DMS153 treated with DMSO at 0.1 percent for 48 hours (cell line): ENCODE results near the gene SYNDIG1.

Experiments
- DNase-seq: peaks from one replicate; lab custom pipeline; 2025; ENCODE audit not compliant: unreplicated experiment; lab: John Stamatoyannopoulos, UW

The SYNDIG1 gene

DNA sequence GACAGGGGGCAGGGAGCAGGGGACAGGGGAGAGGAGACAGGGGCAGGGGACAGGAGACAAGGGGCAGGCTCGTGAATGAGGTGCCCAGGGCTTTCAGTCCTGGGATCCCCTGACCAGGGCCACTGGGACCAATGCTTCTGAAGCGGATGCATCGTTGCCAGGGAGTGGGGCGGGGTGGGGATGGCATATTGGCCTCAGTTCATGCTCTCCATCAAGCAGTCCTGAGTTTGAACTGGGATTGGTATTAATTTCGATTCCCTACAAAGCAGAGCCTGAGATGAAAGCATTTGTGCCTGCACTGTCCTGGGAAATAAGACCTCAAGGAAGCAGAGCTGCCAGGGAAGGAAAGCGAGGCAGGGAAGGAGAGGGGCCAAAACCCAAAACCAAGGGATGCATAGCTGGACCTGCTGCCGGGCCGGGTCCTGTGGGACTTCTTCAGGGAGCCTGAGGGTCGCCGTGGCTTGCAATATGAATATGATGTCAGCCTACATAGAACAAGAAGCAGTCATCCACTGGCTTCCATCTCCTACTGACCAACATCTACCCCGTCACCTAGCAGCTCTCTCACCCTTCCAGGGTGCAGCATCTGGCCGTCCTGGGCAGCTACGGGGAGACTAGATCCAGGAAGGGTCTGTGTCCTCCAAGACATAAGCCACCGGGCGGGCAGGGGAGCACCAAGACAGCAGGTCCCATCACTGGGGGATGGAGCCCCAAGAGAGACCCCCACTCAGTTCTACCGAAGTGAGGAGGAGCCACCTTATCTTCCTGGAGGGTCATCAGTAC, 233.3 kb downstream of the SYNDIG1 start:
- DNase-seq: no peak

- DNase-seq: no peak
Observed at GRCh38 chr20:24703284-24703610, 233.8 kb downstream of the SYNDIG1 start.

DNA sequence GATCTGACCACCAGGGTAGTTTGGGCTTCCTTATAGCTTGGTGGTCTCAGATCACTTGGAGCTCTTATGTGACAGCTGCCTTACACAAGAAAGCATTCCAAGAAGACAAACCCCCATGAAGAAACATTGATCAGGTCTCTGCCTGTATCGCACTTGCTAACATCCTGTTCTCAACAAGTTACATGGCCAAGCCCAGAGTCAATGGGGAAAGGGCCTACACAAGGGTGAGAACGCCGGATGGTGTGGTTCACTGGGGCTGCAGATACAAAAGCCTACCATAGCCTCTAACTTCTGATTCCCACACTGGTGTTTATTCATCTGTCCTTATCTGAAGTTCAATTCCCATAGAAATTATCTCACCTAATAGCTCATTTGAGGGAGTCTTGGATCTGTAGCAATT, 235.5 kb downstream of the SYNDIG1 start:
- DNase-seq: no peak

DNA sequence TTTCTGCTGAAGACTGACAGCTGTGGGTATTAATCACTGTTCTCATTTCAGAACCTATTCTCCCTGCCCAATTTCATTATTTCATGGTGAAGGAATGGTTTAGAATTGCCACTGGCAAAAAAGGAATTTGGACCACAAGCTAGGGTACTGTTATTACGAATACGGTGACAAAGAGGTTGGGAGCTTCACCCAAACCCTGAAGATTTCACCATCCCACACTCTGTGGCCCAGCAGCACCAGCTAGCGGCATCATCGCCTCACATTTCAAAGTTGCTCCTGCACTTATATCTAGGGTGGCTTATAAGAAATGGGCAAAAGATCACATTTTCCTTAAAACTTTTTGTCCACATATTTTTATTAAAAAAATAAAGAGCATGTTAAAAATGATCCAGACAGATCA, 236.1 kb downstream of the SYNDIG1 start:
- no peak for DNase-seq

DNA sequence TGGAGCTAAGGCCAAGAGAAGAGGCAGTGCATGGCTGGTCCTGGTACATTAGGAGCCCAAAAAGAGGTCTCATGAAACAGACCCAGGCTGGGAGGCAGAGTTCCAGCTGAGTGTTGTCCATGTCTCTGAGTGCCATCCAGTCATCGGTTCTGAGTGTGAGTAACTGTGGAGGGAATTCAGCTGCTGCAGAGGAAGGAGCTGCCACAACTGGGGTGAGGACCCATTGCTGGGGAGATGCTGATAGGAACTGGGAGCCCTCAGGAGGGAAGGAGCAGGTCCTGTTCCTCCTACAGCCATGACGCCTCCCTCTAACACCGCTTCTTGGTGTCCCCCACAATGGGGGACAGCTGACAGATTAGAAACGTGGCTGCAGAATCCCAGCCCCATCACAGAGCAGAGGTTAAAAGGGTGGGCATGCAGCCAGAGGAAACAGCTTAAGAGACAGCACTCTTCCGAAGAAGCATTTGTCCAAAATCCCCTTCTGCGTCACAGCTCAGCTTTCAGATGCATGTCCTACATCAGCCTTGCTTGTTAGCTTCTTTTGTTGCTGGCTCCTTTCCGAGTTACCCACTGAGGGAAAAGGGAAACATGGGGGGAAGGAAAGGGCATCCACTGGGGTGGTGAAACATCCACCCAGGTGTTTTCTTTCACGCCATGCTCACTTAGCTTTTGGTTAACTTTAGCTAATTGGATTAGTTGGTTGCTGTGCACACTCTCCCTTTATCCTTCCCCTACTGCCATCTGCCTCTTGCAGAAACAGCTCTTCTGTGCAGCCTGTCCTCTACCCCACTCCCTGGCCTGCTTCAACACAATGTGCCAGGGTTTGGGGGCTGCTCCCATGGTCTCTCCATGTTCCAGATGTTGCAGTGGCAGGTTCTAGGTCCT, 239.2 kb downstream of the SYNDIG1 start:
- DNase-seq: no peak
